SJSA1 (cell line): ENCODE results near the gene ATP2C1. TPM values are rescaled to one million over a fixed set of nuclear protein-coding genes. Genes with fewer than 3 reads are reported as not detected.
"Not testable (repeated sequence)": the region's sequence is repeated elsewhere in the genome, so short reads cannot be mapped to it uniquely, and the experiment has no call there.

Experiments
- DNase-seq, 2 experiments: peaks; one replicate each; pipeline ENCODE4 v3.0.0-alpha.2; 2015 to 2020; ENCODE audit warnings: low spot score in 2 of 2, low read depth in 1 of 2
- H3K27ac ChIP-seq: fragments of 250-450 bp; sonication (Bioruptor Pico); 2 replicates; pipeline ENCODE4 v1.5.1; 2020; ENCODE audit warnings: mild to moderate bottlenecking, moderate library complexity
- H3K27me3 ChIP-seq: fragments of 250-450 bp; sonication (Bioruptor Pico); replicated peaks from 2 replicates; pipeline ENCODE4 v1.5.1; 2020; ENCODE audit warnings: mild to moderate bottlenecking, moderate library complexity
- H3K36me3 ChIP-seq: fragments of 250-450 bp; sonication (Bioruptor Pico); 2 replicates; pipeline ENCODE4 v1.5.1; 2020; ENCODE audit warnings: mild to moderate bottlenecking
- H3K4me1 ChIP-seq: fragments of 250-450 bp; sonication (Bioruptor Pico); replicated peaks from 2 replicates; pipeline ENCODE4 v1.6.1; 2021; ENCODE audit warnings: mild to moderate bottlenecking
- H3K4me3 ChIP-seq: fragments of 250-450 bp; sonication (Bioruptor Pico); 2 replicates; pipeline ENCODE4 v1.5.1; 2020; ENCODE audit warnings: mild to moderate bottlenecking
- H3K9me3 ChIP-seq: fragments of 250-450 bp; sonication (Bioruptor Pico); replicated peaks from 2 replicates; pipeline ENCODE4 v1.5.1; 2020; ENCODE audit warnings: mild to moderate bottlenecking
- total RNA-seq: library from RNA; depleted of rRNA; stranded (reverse); fragments of >200 nt; shearing (Covaris generic); gene quantifications from 2 replicates; pipeline ENCODE4 v1.2.3, GENCODE V29; 2014

The ATP2C1 gene
- total RNA-seq, 1 experiment from 2014 or later = 92.9 TPM

DNA sequence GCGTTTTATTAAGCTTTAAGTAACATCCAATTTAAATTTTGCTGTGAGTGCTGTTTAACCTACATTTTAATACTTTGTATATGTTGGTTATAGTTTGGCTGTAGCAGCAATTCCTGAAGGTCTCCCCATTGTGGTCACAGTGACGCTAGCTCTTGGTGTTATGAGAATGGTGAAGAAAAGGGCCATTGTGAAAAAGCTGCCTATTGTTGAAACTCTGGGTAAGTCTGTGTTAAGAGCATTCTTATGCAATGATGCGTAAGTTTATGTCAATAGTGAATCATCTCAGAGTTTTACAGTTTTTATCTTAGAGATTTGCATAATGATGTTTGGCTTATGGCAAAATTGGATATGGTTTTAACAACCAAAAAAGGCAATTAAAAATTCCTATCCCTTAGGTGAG lies 70.0 kb downstream of the ATP2C1 start:
- Histone ChIP-seq H3K27ac (peak overlapping the region; percentile 88), H3K27me3 (no peaks in the 10 kb centered on the region), H3K9me3 (no peaks in the 10 kb centered on the region), H3K36me3 (peaks cover 47% of the 10 kb centered on the region), H3K4me1 (peaks cover 41% of the 10 kb centered on the region), H3K4me3 (no peak overlapping the region)
- peak; percentile 69 to 87 for DNase-seq

DNA sequence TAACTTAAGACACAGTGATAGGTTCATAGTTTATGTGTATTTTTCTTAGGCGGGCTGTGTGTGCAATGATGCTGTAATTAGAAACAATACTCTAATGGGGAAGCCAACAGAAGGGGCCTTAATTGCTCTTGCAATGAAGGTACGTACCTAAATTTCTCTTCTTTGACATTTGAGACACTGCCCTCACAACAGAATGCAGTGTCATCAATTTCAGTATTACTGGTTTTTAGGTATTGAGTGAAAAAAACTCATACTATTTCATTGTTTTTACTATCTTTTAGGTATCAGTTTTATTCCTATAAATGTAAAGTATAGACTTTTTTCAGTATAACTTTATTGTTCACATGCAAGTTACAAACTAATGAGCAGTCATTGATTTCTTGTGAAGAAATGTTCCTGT lies 73.4 kb downstream of the ATP2C1 start:
- no peaks in the 10 kb centered on the region for H3K27me3 ChIP-seq
- H3K36me3 ChIP-seq = peaks cover 52% of the 10 kb centered on the region
- peak overlapping the region; percentile 57 for H3K27ac ChIP-seq
- no peaks in the 10 kb centered on the region for H3K9me3 ChIP-seq
- DNase-seq = no peak
- H3K4me1 ChIP-seq = peaks cover 45% of the 10 kb centered on the region
- H3K4me3 ChIP-seq = no peak overlapping the region

DNA sequence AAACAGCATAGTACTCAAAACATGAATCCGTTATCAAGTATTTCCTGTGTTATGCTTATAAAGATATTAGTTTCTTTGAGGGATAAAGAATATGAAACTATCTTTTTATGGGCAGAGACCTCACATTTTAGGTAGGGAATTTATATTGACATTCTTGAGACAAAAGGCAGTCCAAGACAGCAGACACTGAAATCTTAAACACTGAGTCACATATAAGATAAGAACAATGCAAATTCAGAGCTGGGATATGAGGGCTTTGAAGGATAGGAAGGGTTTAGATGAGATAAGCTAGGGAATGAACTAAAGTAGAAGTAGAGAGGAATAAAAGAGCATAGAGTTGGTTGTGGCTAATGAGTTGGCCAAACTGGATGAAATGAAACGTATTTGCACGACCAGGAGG lies 74.3 kb downstream of the ATP2C1 start:
- peak in 1 of 2 experiments; percentile 48 for DNase-seq
- H3K4me1 ChIP-seq = peaks cover 40% of the 10 kb centered on the region
- no peak overlapping the region for H3K4me3 ChIP-seq
- no peaks in the 10 kb centered on the region for H3K9me3 ChIP-seq
- H3K36me3 ChIP-seq = peaks cover 52% of the 10 kb centered on the region
- H3K27me3 ChIP-seq = no peaks in the 10 kb centered on the region
- peak overlapping the region; percentile 57 for H3K27ac ChIP-seq

DNA sequence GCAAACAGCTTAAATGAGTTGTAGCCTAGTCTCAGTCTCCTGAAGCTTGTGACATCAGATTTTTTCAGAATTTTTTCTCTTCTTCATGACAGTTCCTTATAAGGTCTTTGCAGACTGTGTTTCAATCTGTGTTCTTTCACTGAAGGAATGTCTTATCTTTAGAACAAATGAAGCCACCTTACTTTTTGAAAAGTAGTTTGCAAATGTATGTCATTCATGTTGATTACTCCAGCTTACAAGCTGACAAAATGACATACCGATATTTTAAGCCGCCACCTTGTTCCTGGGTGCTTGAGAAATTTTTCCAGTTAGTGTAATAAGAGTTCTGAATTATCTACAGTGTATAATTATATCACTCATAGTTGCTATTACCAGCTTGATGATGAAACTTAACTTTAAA lies 75.7 kb downstream of the ATP2C1 start:
- Histone ChIP-seq H3K27me3 (no peaks in the 10 kb centered on the region), H3K4me1 (peaks cover 28% of the 10 kb centered on the region), H3K4me3 (no peak overlapping the region), H3K9me3 (no peaks in the 10 kb centered on the region), H3K27ac (no peak overlapping the region), H3K36me3 (peaks cover 64% of the 10 kb centered on the region)
- DNase-seq = no peak

DNA sequence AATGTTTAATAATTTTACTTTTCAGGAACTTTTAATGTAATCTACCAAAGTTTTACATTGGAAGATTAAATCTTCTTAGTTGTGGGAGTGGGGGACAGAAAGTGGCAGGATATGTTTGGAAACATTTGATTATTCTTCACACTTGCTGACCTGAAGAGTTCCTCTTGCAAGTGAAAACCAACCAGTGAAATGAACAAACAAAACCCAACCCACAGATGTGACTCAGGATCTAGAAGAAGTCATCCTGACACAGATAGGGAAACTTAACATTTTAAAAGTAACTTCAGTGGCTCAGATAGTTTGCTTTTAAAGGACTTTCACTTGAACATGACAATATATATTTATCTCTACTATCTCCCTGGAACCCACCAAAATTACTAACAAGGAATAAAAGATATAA lies 77.3 kb downstream of the ATP2C1 start:
- no peak overlapping the region for H3K27ac ChIP-seq
- DNase-seq = no peak
- no peak overlapping the region for H3K4me3 ChIP-seq

DNA sequence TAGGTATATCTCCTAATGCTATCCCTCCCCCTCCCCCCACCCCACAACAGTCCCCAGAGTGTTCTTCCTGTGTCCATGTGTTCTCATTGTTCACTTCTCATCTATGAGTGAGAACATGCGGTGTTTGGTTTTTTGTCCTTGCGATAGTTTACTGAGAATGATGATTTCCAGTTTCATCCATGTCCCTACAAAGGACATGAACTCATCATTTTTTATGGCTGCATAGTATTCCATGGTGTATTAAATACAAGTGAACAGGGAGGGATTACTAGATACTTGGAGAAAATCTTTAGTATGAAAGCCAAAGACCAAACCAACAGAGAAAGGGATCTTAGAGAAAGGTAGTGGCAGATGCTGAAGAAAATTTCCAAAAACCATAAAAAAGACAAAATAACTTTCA lies 78.7 kb downstream of the ATP2C1 start:
- H3K9me3 ChIP-seq = not testable (repeated sequence)

More for the DNA sequence above, 77.3 kb downstream of the ATP2C1 start:
- no peaks in the 10 kb centered on the region for H3K27me3 ChIP-seq
- peaks cover 21% of the 10 kb centered on the region for H3K4me1 ChIP-seq
- peaks cover 67% of the 10 kb centered on the region for H3K36me3 ChIP-seq
- no peaks in the 10 kb centered on the region for H3K9me3 ChIP-seq

DNA sequence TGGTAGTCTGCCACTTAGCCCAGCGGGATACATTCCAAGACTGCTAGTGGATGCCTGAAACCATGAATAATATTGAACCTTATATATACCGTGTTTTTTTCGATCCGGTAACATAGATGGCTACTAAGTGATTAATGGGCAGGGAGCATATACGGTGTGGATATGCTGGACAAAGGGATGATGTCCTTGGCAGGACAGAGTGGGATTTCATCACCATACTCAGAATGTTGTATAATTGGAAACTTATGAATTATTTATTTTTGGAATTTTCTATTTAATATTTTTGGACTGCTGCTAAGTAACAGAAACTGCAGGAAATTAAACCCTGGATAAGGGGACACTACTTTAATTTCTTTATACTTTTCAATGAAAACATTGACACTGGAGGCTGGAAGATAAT lies 79.5 kb downstream of the ATP2C1 start:
- peaks cover 68% of the 10 kb centered on the region for H3K36me3 ChIP-seq

More for the DNA sequence above, 78.7 kb downstream of the ATP2C1 start:
- H3K27me3 ChIP-seq, DNase-seq, H3K4me3 ChIP-seq, H3K27ac ChIP-seq: not testable (repeated sequence)
- Histone ChIP-seq H3K4me1 (peaks cover 17% of the 10 kb centered on the region), H3K36me3 (peaks cover 65% of the 10 kb centered on the region)

DNA sequence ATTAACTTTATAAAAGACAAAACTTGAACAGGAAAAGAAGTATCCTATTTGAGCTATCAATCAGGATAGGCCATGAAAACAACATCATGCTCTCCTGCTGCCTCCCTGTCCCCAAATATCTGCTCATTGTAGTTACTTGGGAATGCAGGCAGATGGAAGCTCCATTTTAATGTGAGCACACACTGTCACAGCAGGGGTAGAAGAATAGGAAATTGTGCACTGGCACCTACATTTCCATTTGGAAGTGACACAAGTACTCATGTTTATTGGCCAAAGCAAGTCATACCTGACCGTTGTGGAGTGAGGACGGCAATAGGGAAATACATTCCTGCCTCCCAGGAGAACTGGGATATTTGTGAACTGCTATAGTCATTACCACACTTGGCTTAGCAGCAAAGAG lies 80.3 kb downstream of the ATP2C1 start:
- H3K27me3 ChIP-seq = no peaks in the 10 kb centered on the region
- H3K36me3 ChIP-seq = peaks cover 65% of the 10 kb centered on the region
- H3K9me3 ChIP-seq = no peaks in the 10 kb centered on the region
- H3K4me3 ChIP-seq = no peak overlapping the region
- no peak for DNase-seq
- H3K27ac ChIP-seq = no peak overlapping the region
- H3K4me1 ChIP-seq = peaks cover under 1% of the 10 kb centered on the region

More for the DNA sequence above, 79.5 kb downstream of the ATP2C1 start:
- DNase-seq = no peak
- peaks cover 9% of the 10 kb centered on the region for H3K4me1 ChIP-seq
- no peak overlapping the region for H3K27ac ChIP-seq
- no peaks in the 10 kb centered on the region for H3K9me3 ChIP-seq
- H3K4me3 ChIP-seq = no peak overlapping the region
- no peaks in the 10 kb centered on the region for H3K27me3 ChIP-seq

DNA sequence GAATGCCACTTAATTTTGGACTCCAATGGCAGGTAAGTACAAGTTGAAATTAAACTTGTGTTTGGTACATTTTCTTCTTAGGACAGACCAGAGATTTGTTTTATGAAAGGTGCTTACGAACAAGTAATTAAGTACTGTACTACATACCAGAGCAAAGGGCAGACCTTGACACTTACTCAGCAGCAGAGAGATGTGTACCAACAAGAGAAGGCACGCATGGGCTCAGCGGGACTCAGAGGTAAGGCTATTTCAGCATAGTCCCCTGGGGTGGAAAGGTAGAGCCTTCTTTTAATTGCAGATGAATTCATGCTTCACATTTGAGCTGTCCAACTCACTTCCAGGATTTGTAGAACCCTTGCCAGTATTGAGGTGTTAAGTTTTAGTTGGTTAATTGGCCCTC lies 81.4 kb downstream of the ATP2C1 start:
- no peaks in the 10 kb centered on the region for H3K27me3 ChIP-seq
- H3K36me3 ChIP-seq = peaks cover 66% of the 10 kb centered on the region
- H3K9me3 ChIP-seq = no peaks in the 10 kb centered on the region
- no peak for DNase-seq
- H3K27ac ChIP-seq = no peak overlapping the region
- no peak overlapping the region for H3K4me3 ChIP-seq
- no peaks in the 10 kb centered on the region; the same call in 1 of the 2 replicates for H3K4me1 ChIP-seq

DNA sequence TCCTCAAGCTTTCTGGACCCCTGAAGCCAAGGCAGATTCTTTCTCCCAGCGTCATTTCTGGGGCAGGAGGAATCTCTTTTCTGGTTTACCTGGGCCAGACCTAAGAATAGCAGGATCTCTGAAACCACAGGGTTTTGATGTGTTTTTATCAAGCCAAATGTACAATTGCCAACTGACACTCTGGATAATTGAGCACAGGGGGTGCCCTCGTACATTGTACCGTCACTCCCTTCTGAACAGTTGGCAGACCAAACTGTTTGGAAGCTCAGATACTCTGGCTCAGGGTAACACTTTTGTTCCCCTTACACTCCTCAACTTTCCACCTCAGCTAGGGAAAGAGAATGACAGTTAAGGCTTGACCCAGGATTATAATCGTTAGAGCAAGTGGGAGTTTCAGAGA lies 82.8 kb downstream of the ATP2C1 start:
- Histone ChIP-seq H3K4me1 (no peaks in the 10 kb centered on the region), H3K27me3 (no peaks in the 10 kb centered on the region), H3K4me3 (no peak overlapping the region), H3K36me3 (peaks cover 57% of the 10 kb centered on the region), H3K27ac (no peak overlapping the region), H3K9me3 (no peaks in the 10 kb centered on the region)
- DNase-seq = no peak

DNA sequence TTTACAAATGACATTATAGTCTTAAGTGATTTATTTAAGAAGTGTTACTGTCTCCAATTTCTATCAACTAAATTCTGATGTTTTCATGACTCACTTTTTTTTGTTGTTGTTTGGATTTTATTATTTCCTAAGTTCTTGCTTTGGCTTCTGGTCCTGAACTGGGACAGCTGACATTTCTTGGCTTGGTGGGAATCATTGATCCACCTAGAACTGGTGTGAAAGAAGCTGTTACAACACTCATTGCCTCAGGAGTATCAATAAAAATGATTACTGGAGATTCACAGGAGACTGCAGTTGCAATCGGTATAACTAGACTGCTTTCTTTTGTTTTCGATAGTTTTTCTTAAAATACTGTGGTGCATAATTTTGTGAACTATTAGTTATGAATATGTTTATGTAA lies 85.2 kb downstream of the ATP2C1 start:
- H3K27ac ChIP-seq = no peak overlapping the region
- no peak overlapping the region for H3K4me3 ChIP-seq
- H3K4me1 ChIP-seq = no peaks in the 10 kb centered on the region
- DNase-seq = no peak
- H3K9me3 ChIP-seq = no peaks in the 10 kb centered on the region
- no peaks in the 10 kb centered on the region for H3K27me3 ChIP-seq
- peaks cover 54% of the 10 kb centered on the region for H3K36me3 ChIP-seq

DNA sequence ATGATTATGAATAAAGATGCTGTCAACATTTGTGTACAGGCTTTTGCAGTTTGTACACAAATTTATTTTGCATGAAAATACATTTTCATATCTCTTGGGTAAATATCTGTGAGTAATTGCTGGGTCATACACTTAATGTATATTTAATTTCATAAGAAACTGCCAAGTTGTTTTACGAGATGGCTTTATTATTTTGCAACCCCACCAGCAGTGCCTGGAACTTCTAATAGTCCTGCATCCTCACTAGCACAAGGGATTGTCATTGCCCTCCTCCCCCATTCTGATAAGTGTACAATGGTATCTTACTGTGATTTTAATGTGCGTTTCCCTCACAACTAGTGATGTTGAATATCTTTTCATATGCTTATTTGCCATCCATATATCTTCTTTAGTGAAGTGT lies 87.6 kb downstream of the ATP2C1 start:
- Histone ChIP-seq H3K27ac (no peak overlapping the region), H3K9me3 (no peaks in the 10 kb centered on the region), H3K4me3 (no peak overlapping the region), H3K4me1 (no peaks in the 10 kb centered on the region), H3K36me3 (peaks cover 40% of the 10 kb centered on the region), H3K27me3 (no peaks in the 10 kb centered on the region)
- DNase-seq = no peak

DNA sequence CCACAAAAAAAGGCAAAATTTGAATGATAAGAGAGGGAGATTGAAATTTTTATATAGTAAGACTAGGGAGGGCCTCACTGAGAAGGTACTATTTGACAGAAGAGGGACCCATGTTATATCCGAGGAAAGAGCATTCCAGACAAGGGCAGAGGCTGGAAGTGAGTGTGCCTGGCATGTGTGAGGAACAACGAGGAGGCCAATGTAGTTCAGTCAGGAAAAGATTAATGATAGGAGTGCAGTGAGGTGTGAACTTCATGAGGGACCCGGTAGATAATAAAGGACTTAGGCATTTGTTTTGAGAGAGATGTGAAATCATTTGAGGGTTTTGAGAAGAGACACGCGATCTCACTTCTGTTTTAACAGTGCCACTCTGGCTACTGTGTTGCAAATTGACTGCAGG lies 96.4 kb downstream of the ATP2C1 start:
- no peaks in the 10 kb centered on the region for H3K4me1 ChIP-seq
- no peak overlapping the region for H3K4me3 ChIP-seq
- no peaks in the 10 kb centered on the region for H3K27me3 ChIP-seq
- no peak overlapping the region for H3K27ac ChIP-seq
- DNase-seq = no peak
- H3K36me3 ChIP-seq = peaks cover 49% of the 10 kb centered on the region
- no peaks in the 10 kb centered on the region for H3K9me3 ChIP-seq

DNA sequence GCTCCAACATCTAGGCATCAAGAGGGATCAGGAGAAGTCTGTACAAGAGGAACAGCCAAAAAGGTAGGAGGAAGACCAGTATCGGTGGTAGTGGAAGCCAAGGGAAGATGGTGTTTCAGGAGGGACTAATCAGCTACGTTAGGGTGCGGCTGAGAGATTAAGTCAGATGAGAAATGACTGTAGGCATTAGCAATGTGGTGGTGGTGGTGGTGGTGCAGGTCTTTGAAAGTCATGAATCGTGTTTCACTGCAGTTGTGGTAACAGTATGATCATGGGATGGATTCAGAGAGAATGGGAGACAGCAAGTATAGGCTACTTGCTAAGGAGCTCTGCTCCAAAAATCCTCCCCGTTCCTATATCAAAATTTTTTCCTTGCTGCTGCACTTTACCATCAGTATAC lies 97.2 kb downstream of the ATP2C1 start:
- DNase-seq = no peak
- no peaks in the 10 kb centered on the region for H3K27me3 ChIP-seq
- H3K27ac ChIP-seq = no peak overlapping the region
- H3K4me3 ChIP-seq = no peak overlapping the region
- H3K36me3 ChIP-seq = peaks cover 52% of the 10 kb centered on the region
- no peaks in the 10 kb centered on the region for H3K9me3 ChIP-seq
- no peaks in the 10 kb centered on the region for H3K4me1 ChIP-seq

DNA sequence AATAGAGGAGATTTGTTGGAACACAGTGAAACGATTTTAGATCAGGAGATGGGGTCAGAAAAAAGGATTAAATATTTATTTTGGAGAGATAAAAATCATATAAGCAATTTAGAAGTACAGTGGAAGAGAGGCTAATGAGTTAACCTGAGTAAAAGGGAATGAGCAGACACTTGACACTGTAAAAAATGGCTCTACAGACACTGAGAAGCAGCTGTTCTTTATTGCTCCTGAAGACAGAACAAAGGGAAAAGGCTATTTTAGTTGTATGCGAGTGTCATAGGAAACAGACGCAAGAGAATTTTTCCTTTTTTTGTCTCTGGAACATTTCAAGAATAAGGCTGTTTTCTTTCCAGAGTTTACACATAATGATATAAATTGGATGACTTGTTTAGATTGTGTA lies 98.5 kb downstream of the ATP2C1 start:
- H3K4me1 ChIP-seq = no peaks in the 10 kb centered on the region
- no peak for DNase-seq
- H3K9me3 ChIP-seq = no peaks in the 10 kb centered on the region
- H3K4me3 ChIP-seq = no peak overlapping the region
- no peaks in the 10 kb centered on the region for H3K27me3 ChIP-seq
- H3K36me3 ChIP-seq = peaks cover 58% of the 10 kb centered on the region
- H3K27ac ChIP-seq = no peak overlapping the region
